Measurements from ENCODE around the gene TRAF3IP1.
"Not testable (repeated sequence)": the region's sequence is repeated elsewhere in the genome, so short reads cannot be mapped to it uniquely, and the experiment has no call there.

The TRAF3IP1 gene

GRCh38 chr2:238339814-238340213 is 19.5 kb downstream of the TRAF3IP1 start:
- DNase-seq (ENCODE audit: low spot score): no peak

- DNase-seq (ENCODE audit: low spot score): no peak
These were observed 21.2 kb downstream of the TRAF3IP1 start for GRCh38 chr2:238341536-238341935.

GRCh38 chr2:238344035-238344434 is 23.7 kb downstream of the TRAF3IP1 start:
- no peak for DNase-seq (ENCODE audit: low spot score)

DNA sequence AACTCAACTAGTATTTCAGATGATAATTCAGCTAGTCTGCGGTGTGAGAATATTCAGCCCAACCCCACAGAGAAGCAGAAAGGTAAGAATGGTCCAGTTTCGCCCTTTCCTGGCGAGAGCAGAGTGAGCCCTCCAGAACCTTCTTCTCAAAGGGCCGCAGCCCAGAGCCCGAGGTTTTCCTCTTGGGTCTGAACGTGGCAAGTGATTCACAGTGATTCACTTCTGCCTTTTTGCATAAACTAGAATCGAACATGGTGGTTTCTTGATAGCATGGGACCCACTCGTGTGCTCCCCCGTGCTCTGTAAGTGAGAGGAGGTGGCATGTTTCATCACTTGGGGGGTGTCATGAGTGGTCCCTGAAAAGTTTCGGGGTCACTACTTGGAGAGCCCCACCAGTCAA is 24.2 kb downstream of the TRAF3IP1 start:
- no peak for DNase-seq (ENCODE audit: low spot score)

DNA sequence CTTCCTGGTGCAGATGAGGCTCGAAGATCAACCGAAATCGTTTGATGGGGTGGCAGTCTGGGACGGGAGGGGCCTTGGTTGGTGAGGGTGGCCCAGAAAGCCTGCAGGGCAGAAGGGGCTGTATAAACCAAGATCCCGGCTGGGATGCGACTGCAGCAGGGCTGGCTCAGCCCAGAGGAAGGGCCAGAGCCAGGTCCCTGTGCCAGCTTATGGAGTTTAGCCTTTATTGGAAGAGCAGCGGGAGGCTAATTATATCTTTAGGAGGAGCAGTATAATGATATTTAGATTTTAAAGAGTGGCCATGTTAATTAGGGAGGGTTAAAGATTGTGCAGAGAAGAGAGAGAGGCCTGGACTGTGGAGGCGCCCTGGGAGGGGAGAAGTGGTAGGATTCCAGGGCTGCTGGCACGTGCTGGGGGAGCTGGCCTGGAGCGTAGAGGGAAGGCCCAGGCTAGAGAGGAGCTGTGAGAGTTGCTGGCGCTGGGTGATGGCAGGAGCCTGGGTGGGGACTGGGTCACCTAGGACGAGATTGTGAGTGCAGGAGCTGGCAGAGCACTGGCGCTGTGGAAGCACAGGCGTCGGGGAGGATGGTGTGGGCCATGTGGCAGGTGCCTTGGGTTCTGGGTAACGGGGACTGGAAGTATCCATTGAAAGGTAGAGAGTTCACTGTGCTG is 25.1 kb downstream of the TRAF3IP1 start:
- DNase-seq (ENCODE audit: low spot score): no peak

DNA sequence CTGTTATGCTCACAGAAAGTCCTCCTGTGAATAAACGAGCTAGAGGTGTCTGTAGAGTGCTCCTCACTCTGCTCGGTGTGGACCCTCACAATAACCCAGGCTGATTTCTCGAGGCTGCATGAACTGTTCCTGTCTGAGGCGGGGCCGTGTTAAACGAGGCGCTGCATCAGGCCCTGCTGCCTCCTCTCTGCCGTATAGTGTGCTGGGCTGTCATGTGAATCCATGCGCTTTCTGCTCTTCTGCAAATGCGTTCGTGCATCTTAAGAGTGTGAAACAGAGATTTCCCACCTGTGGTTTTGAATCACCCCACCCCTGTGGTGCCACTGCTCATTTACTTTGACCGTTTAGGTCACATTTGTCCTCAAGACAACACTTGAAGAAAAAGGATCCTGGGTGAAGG is 26.2 kb downstream of the TRAF3IP1 start:
- DNase-seq (ENCODE audit: low spot score): no peak

GRCh38 chr2:238350150-238350897 is 30.0 kb downstream of the TRAF3IP1 start:
- DNase-seq (ENCODE audit: low spot score): no peak

DNA sequence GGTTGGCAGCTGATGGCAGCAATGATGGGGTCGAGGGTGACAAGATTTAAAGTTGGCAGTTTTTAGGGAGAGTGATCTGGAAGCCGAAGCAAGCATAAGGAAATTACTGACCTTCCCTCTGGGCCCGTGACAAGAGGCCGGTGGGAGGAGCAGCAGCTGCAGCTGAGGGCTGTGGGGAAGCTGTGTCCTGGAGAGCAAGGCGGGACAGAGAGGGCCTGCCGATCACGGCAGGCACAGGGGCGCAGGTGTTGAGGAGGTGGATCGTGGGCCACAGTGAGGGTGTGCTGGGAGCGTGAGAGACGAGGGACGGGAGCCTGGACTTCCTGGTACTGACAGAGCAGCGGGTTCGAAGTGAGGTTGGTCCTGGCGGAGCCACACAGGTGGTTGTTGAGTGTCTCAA is 31.0 kb downstream of the TRAF3IP1 start:
- DNase-seq (ENCODE audit: low spot score): no peak

GRCh38 chr2:238352361-238352760 is 32.0 kb downstream of the TRAF3IP1 start:
- DNase-seq (ENCODE audit: low spot score): no peak

- DNase-seq (ENCODE audit: low spot score): no peak
These were observed 38.5 kb downstream of the TRAF3IP1 start for GRCh38 chr2:238358769-238359168.

GRCh38 chr2:238359403-238359802 is 39.1 kb downstream of the TRAF3IP1 start:
- DNase-seq (ENCODE audit: low spot score): no peak

GRCh38 chr2:238361877-238362276 is 41.6 kb downstream of the TRAF3IP1 start:
- no peak for DNase-seq (ENCODE audit: low spot score)

GRCh38 chr2:238362626-238363025 is 42.3 kb downstream of the TRAF3IP1 start:
- no peak for DNase-seq (ENCODE audit: low spot score)

DNA sequence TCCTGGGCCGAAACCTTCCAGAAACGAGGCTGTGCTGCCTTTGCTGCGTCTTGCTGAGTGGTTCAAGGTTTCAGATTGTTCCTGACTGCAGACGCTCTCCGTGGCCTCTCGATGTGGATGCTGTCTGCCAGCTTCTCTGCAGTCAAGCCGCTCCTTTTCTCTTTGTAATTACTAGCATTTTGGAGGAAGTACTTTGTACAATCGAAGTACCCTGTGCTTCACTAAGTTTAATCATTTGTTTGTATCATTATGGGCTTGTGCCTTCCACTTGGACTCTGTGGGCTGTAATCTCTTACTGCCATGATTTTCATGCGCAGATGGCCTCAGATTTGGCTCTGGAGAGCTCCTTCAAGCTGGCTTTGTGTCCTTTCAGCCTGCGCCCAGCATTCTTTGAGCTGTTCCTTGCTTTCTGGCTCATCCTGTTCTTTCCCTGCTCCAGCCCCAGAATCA is 49.3 kb downstream of the TRAF3IP1 start:
- no peak for DNase-seq (ENCODE audit: low spot score)

GRCh38 chr2:238370094-238370822 is 49.9 kb downstream of the TRAF3IP1 start:
- DNase-seq (ENCODE audit: low spot score): no peak

- DNase-seq (ENCODE audit: low spot score): peak; percentile 64
These were observed 50.6 kb downstream of the TRAF3IP1 start for GRCh38 chr2:238370823-238371372.

DNA sequence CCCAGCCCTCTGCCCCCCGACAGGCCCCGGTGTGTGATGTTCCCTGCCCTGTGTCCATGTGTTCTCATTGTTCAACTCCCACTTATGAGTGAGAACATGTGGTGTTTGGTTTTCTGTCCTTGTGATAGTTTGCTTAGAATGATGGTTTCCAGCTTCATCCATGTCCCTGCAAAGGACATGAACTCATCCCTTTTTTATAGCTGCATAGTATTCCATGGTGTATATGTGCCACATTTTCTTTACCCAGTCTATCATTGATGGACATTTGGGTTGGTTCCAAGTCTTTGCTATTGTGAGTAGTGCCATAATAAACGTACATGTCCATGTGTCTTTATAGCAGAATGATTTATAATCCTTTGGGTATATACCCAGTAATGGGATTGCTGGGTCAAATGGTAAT is 52.0 kb downstream of the TRAF3IP1 start:
- not testable (repeated sequence) for DNase-seq (ENCODE audit: low spot score)

DNA sequence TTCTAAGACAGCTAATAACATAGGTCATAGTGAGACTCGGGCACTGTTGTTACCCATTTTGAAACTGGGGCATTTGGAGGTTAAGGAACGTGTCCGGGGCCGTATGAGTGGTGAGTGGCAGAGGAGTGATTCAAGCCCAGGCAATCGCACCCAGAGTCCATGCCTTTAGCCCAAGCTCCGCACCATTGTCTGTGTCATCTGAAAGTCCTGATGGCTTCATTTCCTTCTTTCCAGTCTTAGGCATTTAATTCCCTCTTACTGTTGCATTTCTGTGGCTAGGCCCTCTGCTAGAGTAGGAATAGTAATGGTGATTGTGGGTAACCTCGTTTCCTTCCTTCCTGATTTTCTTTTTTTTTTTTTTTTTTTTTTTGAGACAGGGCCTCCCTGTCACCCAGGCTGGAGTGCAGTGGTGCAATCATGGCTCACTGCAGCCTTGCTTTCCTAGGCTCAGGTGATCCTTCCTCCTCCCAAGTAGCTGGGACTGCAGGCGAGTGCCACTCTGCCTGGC is 56.6 kb downstream of the TRAF3IP1 start:
- no peak for DNase-seq (ENCODE audit: low spot score)

DNA sequence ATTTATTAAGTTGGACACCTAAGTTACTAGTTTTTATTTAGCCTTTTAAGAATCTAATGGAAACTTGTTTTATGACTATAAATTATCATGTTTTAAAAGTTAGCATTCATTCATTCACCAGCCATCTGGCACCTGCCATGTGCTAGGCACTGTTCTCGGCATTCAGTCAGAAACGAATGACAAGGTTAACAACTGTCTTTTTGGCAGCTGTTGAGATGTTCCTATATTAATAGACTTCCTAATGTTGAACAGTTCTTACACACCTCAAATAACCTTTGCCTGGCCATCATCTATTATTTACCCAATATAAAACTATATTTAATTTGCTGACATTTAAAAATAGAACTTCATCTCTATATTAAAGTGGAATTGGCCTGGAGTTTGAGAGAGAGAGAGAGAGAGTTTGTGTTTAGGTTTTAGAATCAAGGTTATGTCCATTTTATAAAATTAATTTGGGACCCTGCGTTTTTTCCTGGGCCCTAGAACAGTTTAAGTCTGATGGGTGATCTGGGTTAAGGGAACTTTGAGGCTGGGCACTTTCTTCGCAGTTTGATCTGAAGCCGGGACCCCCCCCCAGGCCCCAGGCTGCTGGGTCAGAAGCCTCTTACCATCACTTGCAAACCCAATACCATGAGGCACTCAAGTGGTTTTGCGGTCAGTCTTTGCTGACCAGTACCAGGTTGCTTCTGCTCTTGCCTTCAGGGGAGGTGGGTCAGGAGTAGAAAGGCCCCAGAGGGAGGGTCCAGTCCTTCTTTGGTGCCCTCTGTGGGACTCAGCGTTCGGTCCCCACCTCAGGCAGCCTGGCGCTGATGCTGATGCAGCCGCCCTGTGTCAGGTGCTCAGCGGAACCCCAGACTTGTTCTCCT is 58.1 kb downstream of the TRAF3IP1 start:
- no peak for DNase-seq (ENCODE audit: low spot score)

- no peak for DNase-seq (ENCODE audit: low spot score)
These were observed 58.9 kb downstream of the TRAF3IP1 start for GRCh38 chr2:238379096-238379810.

DNA sequence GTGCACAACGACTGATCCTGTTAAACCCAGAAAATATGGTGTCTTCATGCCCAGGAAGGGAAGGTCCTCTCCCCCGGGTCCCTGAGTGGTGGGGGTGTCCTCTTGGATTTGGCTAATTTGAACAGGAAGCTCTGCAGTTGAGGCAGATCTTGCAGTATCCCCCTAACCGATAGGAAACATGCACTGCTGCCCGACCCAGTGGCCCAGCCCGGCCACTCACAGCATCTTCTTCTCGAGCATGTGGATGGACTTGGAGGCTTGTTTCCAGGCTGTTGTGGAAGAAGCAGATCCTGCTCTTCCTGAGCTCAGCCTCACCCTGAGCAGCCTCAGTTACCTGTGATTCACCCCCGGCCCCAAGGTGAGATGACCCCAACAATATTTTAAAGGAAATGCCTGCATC is 60.0 kb downstream of the TRAF3IP1 start:
- no peak for DNase-seq (ENCODE audit: low spot score)
